GM18873 (cell line): ENCODE measurements around the gene PCDH9.

ENCODE experiments used
- ATAC-seq: cut with Tn5 transposase; IDR thresholded peaks from one replicate; pipeline ENCODE4 v1.9.1; 2021; ENCODE audit warnings: mild to moderate bottlenecking, moderate library complexity, moderate number of reproducible peaks; ENCODE audit not compliant: unreplicated experiment, low FRiP score

The PCDH9 gene

GRCh38 chr13:66693656-66694055 is 536.5 kb downstream of the PCDH9 start:
- no peak for ATAC-seq

GRCh38 chr13:66691149-66691548 is 539.0 kb downstream of the PCDH9 start:
- ATAC-seq, result no peak

GRCh38 chr13:66689628-66690027 is 540.5 kb downstream of the PCDH9 start:
- ATAC-seq, result no peak

- ATAC-seq, result no peak
Measured at GRCh38 chr13:66689037-66689619, 541.0 kb downstream of the PCDH9 start.

- no peak for ATAC-seq
Measured at GRCh38 chr13:66681403-66681802, 548.7 kb downstream of the PCDH9 start.

GRCh38 chr13:66680031-66680430 is 550.1 kb downstream of the PCDH9 start:
- ATAC-seq, result no peak

- ATAC-seq, result no peak
Measured at GRCh38 chr13:66675620-66676019, 554.5 kb downstream of the PCDH9 start.

GRCh38 chr13:66673401-66673800 is 556.7 kb downstream of the PCDH9 start:
- ATAC-seq, result no peak

GRCh38 chr13:66665991-66666390 is 564.1 kb downstream of the PCDH9 start:
- ATAC-seq, result no peak

- ATAC-seq, result no peak
Measured at GRCh38 chr13:66663711-66664110, 566.4 kb downstream of the PCDH9 start.

- ATAC-seq, result no peak
Measured at GRCh38 chr13:66663206-66663605, 566.9 kb downstream of the PCDH9 start.

- ATAC-seq, result no peak
Measured at GRCh38 chr13:66661336-66661735, 568.8 kb downstream of the PCDH9 start.

GRCh38 chr13:66660468-66660813 is 569.7 kb downstream of the PCDH9 start:
- ATAC-seq, result no peak

GRCh38 chr13:66659701-66660467 is 570.3 kb downstream of the PCDH9 start:
- peak; percentile 84 for ATAC-seq

GRCh38 chr13:66659286-66659685 is 570.9 kb downstream of the PCDH9 start:
- ATAC-seq, result no peak

GRCh38 chr13:66657165-66657881 is 572.8 kb downstream of the PCDH9 start:
- no peak for ATAC-seq

GRCh38 chr13:66655847-66656454 is 574.2 kb downstream of the PCDH9 start:
- ATAC-seq, result no peak

- no peak for ATAC-seq
Measured at GRCh38 chr13:66644855-66645460, 585.2 kb downstream of the PCDH9 start.

GRCh38 chr13:66640231-66640630 is 589.9 kb downstream of the PCDH9 start:
- peak; percentile 60 for ATAC-seq

GRCh38 chr13:66639044-66639443 is 591.1 kb downstream of the PCDH9 start:
- ATAC-seq, result no peak

GRCh38 chr13:66635526-66635925 is 594.6 kb downstream of the PCDH9 start:
- no peak for ATAC-seq
